Fibroblast of skin of back (primary cell): ENCODE results near the gene NLGN3.
"Not testable (repeated sequence)": the region's sequence is repeated elsewhere in the genome, so short reads cannot be mapped to it uniquely, and the experiment has no call there.

ENCODE experiments used
- DNase-seq: peaks from one replicate; pipeline ENCODE4 v3.0.0-alpha.2; 2013

Gene NLGN3

GRCh38 chrX:71170660-71171059 is 26.0 kb downstream of the NLGN3 start:
- DNase-seq = no peak

- DNase-seq = no peak
These were observed 26.6 kb downstream of the NLGN3 start for GRCh38 chrX:71171110-71171801.

DNA sequence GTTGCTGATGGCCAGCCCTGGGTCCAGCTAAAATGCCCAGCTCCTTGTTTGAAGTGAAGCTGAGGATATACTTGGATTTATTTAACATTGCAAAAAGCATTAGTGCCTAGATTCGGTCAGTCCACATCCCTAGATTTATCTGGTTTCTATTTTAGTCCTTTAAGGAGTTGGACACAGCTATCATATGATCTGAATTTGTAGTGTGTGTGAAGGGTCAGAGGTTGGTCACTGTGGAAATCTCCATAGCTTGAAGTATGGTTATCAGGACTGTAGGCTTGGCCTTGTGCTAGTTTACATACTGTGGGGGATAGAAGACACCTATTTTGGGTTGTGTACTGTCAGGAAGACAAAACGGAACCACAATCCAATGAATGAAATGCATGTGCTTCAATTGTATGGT is 28.8 kb downstream of the NLGN3 start:
- DNase-seq = no peak

GRCh38 chrX:71174795-71175194 is 30.2 kb downstream of the NLGN3 start:
- no peak for DNase-seq

- no peak for DNase-seq
These were observed 30.9 kb downstream of the NLGN3 start for GRCh38 chrX:71175531-71175930.

- DNase-seq = peak; percentile 6
These were observed 32.7 kb downstream of the NLGN3 start for GRCh38 chrX:71177327-71177726.

DNA sequence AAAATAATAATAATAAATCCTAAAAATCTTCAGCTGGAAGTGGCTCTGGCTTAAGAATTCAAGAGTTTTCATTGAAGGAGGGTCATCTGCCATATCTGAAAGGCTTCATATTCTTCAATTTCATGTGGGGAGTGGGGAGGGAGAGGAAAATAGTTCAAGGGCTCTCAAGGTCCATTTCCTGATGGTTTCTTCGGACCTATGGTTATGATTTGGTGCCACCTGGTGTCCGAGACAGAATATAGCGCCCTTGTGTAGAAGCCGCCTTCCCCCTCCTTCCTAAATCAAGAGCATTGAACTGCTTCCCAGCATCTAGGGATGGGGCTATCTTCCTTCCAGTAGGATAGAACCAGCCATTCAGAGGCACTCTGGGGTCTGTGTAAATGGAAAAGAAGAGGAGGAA is 34.3 kb downstream of the NLGN3 start:
- DNase-seq = peak; percentile 56

DNA sequence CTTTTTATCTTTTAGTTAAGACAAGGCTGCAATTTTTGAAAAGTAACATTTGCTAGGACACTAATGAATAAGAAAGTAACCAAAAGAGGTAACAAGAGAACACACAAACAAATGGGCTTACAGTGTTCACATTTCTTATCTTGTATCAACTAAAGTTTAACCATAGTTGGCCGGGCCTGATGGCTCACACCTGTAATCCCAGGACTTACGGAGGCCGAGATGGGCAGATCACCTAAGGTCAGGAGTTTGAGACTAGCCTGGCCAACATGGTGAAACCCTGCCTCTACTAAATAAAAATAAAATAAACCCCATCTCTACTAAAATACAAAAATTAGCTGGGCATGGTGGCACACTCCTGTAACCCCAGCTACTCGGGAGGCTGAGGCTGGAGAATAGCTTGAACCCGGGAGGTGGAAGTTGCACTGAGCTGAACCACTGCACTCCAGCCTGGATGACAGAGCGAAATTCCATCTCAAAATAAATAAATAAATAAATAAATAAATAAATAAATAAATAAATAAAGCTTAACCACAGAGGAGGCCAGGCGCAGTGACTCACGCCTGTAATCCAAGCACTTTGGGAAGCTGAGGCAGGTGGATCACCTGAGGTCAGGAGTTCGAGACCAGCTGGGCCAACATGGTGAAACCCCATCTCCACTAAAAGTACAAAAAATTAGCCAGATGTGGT is 36.1 kb downstream of the NLGN3 start:
- DNase-seq = not testable (repeated sequence)

- no peak for DNase-seq
These were observed 36.9 kb downstream of the NLGN3 start for GRCh38 chrX:71181558-71181909.

- DNase-seq = peak; percentile 98
These were observed 37.5 kb downstream of the NLGN3 start for GRCh38 chrX:71181910-71182799.

GRCh38 chrX:71182871-71183270 is 38.2 kb downstream of the NLGN3 start:
- no peak for DNase-seq

GRCh38 chrX:71183341-71183740 is 38.7 kb downstream of the NLGN3 start:
- DNase-seq = no peak

DNA sequence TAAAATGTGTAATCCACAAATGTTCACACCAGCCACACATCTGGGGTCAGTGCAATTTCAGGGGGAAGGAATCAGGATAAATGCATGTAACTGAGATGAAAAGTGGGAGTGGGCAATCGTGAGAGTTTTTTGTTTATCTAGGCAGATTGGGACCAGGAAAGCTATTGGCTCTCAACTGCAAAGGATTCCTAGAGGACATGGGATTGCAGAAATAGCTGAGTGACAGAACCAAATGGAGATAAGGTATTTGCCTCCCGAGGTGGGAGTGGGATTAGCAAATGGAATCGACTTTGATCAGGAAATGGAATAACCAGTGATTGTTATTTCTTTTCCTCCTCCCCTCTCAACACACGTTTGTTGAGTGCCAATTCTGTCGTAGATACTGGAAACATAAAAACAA is 39.5 kb downstream of the NLGN3 start:
- DNase-seq = no peak

- DNase-seq = no peak
These were observed 40.3 kb downstream of the NLGN3 start for GRCh38 chrX:71184803-71185495.

- DNase-seq = no peak
These were observed 46.6 kb downstream of the NLGN3 start for GRCh38 chrX:71191248-71191647.

DNA sequence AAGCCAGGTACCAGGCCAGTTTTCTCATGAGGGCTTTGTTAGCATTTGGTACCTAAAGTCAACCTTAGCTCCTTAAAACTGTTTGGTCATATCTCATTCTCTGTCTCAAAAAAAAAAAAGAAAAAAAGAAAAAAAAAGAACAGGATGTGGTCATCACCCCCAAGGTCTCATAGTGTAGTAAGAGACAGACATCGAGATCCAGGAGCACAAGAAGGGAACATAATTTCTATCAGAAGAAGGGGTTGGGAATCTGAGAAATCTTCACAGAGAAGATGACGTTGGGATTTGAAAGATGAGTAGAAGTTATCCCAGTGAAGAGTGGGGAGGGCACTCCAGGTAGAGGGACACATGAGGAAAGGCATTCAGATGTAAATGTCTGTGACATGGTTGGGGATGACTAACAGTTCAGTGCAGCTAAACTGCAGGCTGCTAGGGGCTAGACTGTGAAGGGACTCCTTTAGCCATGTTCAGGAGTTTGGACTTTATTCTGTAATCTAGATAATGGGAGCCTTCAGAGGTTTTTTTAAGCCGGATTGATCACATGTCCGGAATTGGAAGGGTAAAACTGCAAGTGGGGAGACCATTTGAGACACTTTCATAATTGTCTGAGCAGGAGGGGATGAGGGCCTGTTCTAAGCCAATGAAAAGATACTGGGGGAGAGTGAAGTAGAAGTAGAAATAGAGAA is 51.5 kb downstream of the NLGN3 start:
- no peak for DNase-seq

- no peak for DNase-seq
These were observed 53.4 kb downstream of the NLGN3 start for GRCh38 chrX:71198066-71198465.

DNA sequence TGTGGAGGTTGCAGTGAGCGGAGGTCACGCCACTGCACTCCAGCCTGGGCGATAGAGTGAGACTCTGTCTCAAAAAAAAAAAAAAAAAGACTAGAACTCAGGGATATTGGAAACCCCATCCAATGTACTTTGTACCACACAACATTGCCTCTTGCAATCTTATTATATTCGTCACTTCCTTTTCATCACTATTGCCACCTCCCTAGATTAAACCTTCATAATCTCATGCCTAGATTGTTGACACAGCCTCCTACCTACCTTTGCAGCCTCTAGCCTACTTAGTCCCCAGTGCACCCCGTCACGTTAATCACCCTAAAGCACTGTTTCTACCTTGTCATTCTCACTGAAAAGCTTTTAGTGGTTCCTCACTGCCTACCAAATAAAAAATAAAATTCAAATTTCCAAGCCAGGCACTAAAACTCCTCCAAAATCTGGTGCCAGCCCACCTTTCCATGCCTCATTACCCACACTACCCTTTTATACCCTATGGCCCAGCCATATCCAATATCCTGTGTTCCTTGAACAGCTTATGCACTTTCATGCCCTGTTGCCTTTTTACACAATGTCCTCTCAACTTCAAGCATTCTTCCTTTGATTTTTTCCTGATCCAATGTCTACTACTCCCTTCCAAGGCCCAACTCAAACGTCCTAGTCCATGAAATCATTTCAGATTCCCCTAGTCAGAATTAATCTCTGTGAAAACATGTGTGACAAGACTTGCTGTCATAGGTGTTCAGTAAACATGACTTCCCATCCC is 54.8 kb downstream of the NLGN3 start:
- DNase-seq = no peak

- DNase-seq = peak; percentile 44
These were observed 66.2 kb downstream of the NLGN3 start for GRCh38 chrX:71210816-71211215.

DNA sequence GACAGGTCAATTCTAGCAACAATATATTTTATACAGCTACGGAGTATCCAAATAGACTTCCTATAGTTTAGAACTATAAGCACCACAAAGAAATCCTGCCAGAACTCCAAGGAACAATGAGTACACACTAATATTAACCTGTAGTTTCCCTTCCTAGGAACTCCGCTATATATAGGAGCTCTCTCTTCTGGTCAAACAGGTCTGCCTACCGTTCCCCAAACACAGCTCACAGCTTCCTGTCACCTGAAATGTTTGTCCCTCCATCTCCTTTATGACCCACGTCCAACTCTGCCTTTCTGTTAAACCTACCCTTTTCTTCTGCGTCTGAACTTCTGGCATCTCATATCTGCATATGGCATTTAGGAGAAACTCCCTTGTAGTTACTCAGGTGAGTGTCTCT is 67.9 kb downstream of the NLGN3 start:
- DNase-seq = no peak

- no peak for DNase-seq
These were observed 69.5 kb downstream of the NLGN3 start for GRCh38 chrX:71214152-71214551.
